Osteoblast (primary cell): ENCODE measurements around the gene MYO10. TPM values are rescaled to one million over a fixed set of nuclear protein-coding genes. Genes with fewer than 3 reads are reported as not detected.

Experiments
- DNase-seq: peaks from one replicate; pipeline ENCODE4 v3.0.0; 2011; ENCODE audit warnings: low spot score, mixed read lengths; ENCODE audit not compliant: insufficient read length; ENCODE audit errors: missing footprints
- H2AFZ ChIP-seq: 2 replicates; pipeline ENCODE4 v1.6.0; 2011; ENCODE audit warnings: mild to moderate bottlenecking, low read length
- H3K27ac ChIP-seq: 2 replicates; pipeline ENCODE4 v1.5.1; 2011; ENCODE audit warnings: mild to moderate bottlenecking, low read depth, low read length, moderate library complexity
- H3K27me3 ChIP-seq: 2 replicates; pipeline ENCODE4 v1.6.0; 2012; ENCODE audit warnings: mild to moderate bottlenecking, control low read depth, inconsistent platforms, low read length, moderate library complexity; ENCODE audit not compliant: insufficient read depth
- H3K36me3 ChIP-seq: 2 replicates; pipeline ENCODE4 v1.5.1; 2011; ENCODE audit warnings: mild to moderate bottlenecking, low read length, control low read depth, moderate library complexity; ENCODE audit not compliant: insufficient read depth
- H3K4me1 ChIP-seq: 2 replicates; pipeline ENCODE4 v1.5.1; 2011; ENCODE audit warnings: mild to moderate bottlenecking, low read length, control low read depth, moderate library complexity; ENCODE audit not compliant: insufficient read depth
- H3K4me2 ChIP-seq: 2 replicates; pipeline ENCODE4 v1.6.0; 2011; ENCODE audit warnings: mild to moderate bottlenecking, low read length; ENCODE audit not compliant: insufficient read depth
- H3K4me3 ChIP-seq: fragments of 200-600 bp; sonication (generic); 3 replicates; pipeline ENCODE4 v1.5.1; 2012; ENCODE audit warnings: mild to moderate bottlenecking, low read length, inconsistent platforms; ENCODE audit not compliant: insufficient read depth
- H3K79me2 ChIP-seq: 2 replicates; pipeline ENCODE4 v1.6.0; 2012; ENCODE audit warnings: mild to moderate bottlenecking, low read length, control low read depth, inconsistent platforms; ENCODE audit not compliant: insufficient read depth
- H3K9me3 ChIP-seq: 2 replicates; pipeline ENCODE4 v1.5.1; 2011; ENCODE audit warnings: low read depth, low read length, control low read depth
- H4K20me1 ChIP-seq: 2 replicates; pipeline ENCODE4 v1.6.0; 2012; ENCODE audit warnings: mild to moderate bottlenecking, low read length, control low read depth; ENCODE audit not compliant: insufficient read depth
- total RNA-seq: library from RNA; depleted of rRNA; stranded (reverse); fragments of >200 nt; gene quantifications from 2 replicates; pipeline ENCODE4 v1.2.3, GENCODE V29; 2012
- TF ChIP-seq, protein P1 (sequence below): IDR thresholded peaks from 2 replicates; pipeline ENCODE4 v1.5.1; 2011; ENCODE audit warnings: mild to moderate bottlenecking, low read depth, low read length, moderate library complexity; ENCODE audit errors: extremely low read depth

MYO10 gene
- total RNA-seq, 1 donor: 40.9 TPM

- Histone ChIP-seq H3K4me1 (peaks cover 12% of the 10 kb centered on the region), H4K20me1 (peaks cover 48% of the 10 kb centered on the region), H2AFZ (no peak overlapping the region), H3K4me3 (no peak overlapping the region), H3K9me3 (no peaks in the 10 kb centered on the region), H3K27me3 (no peaks in the 10 kb centered on the region), H3K27ac (no peak overlapping the region), H3K36me3 (no peaks in the 10 kb centered on the region), H3K4me2 (no peak overlapping the region), H3K79me2 (peaks cover 100% of the 10 kb centered on the region)
- TF ChIP-seq, protein P1, sequence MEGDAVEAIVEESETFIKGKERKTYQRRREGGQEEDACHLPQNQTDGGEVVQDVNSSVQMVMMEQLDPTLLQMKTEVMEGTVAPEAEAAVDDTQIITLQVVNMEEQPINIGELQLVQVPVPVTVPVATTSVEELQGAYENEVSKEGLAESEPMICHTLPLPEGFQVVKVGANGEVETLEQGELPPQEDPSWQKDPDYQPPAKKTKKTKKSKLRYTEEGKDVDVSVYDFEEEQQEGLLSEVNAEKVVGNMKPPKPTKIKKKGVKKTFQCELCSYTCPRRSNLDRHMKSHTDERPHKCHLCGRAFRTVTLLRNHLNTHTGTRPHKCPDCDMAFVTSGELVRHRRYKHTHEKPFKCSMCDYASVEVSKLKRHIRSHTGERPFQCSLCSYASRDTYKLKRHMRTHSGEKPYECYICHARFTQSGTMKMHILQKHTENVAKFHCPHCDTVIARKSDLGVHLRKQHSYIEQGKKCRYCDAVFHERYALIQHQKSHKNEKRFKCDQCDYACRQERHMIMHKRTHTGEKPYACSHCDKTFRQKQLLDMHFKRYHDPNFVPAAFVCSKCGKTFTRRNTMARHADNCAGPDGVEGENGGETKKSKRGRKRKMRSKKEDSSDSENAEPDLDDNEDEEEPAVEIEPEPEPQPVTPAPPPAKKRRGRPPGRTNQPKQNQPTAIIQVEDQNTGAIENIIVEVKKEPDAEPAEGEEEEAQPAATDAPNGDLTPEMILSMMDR: no peak
- no peak for DNase-seq
Observed at GRCh38 chr5:16901021-16901644, 35.0 kb downstream of the MYO10 start.

- Histone ChIP-seq H4K20me1 (peaks cover 56% of the 10 kb centered on the region), H3K36me3 (no peaks in the 10 kb centered on the region), H3K27me3 (no peaks in the 10 kb centered on the region), H2AFZ (no peak overlapping the region), H3K9me3 (no peaks in the 10 kb centered on the region), H3K4me3 (no peak overlapping the region), H3K79me2 (peaks cover 100% of the 10 kb centered on the region), H3K27ac (no peak overlapping the region), H3K4me1 (peaks cover 30% of the 10 kb centered on the region), H3K4me2 (no peak overlapping the region)
- no peak for DNase-seq
- TF ChIP-seq, protein P1: no peak
Observed at GRCh38 chr5:16899171-16899570, 36.9 kb downstream of the MYO10 start.

GRCh38 chr5:16897800-16898199, 38.3 kb downstream of the MYO10 start:
- Histone ChIP-seq H3K4me1 (peaks cover 36% of the 10 kb centered on the region), H3K9me3 (no peaks in the 10 kb centered on the region), H2AFZ (no peak overlapping the region), H3K4me3 (no peak overlapping the region), H3K36me3 (no peaks in the 10 kb centered on the region), H3K79me2 (peaks cover 98% of the 10 kb centered on the region), H4K20me1 (peaks cover 49% of the 10 kb centered on the region), H3K4me2 (no peak overlapping the region), H3K27ac (peak overlapping the region; percentile 51), H3K27me3 (no peaks in the 10 kb centered on the region)
- TF ChIP-seq, protein P1: no peak
- DNase-seq: no peak

DNA sequence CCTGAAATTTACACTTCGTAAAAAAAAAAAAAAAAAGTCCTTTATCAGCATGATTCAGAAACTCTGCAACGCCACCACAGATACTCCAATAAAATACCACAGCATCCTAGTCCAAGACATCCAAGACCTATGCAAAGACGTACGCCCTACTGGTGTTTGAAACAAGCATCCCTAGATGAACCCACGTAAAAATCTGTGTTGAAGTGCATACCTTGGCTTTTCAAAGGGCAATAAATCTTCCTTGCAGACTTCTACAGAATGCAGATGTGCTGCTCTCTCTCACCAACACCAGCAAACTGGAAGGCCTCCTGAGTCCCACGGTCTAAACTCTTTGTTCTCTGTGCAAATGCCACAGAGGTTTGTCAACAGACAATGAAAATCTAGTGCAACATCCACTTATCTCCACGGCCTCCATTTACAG, 38.8 kb downstream of the MYO10 start:
- no peaks in the 10 kb centered on the region for H3K27me3 ChIP-seq
- H4K20me1 ChIP-seq: peaks cover 46% of the 10 kb centered on the region
- H3K9me3 ChIP-seq: no peaks in the 10 kb centered on the region
- no peak overlapping the region for H3K4me3 ChIP-seq
- no peak for DNase-seq
- peaks cover 36% of the 10 kb centered on the region for H3K4me1 ChIP-seq
- no peaks in the 10 kb centered on the region for H3K36me3 ChIP-seq
- no peak overlapping the region for H2AFZ ChIP-seq
- H3K79me2 ChIP-seq: peaks cover 98% of the 10 kb centered on the region
- H3K27ac ChIP-seq: peak overlapping the region; percentile 51
- H3K4me2 ChIP-seq: no peak overlapping the region
- TF ChIP-seq, protein P1: no peak
